Mucosa of rectum (tissue), 2 donors: ENCODE measurements around the gene CBY2.

ENCODE experiments used
- H3K27ac ChIP-seq, 2 donors: one replicate each; pipeline ENCODE4 v1.7.0; 2013; ENCODE audit warnings: inconsistent platforms in 2 of 2, low read depth in 2 of 2, low read length in 2 of 2
- H3K27me3 ChIP-seq, 2 donors: one replicate each; pipeline ENCODE4 v1.7.0; 2013; ENCODE audit warnings: low read length in 2 of 2; ENCODE audit not compliant: control insufficient read depth in 2 of 2, insufficient read depth in 2 of 2
- H3K36me3 ChIP-seq, 2 donors: one replicate each; pipeline ENCODE4 v1.7.0; 2013; ENCODE audit warnings: low read length in 2 of 2; ENCODE audit not compliant: control insufficient read depth in 2 of 2, insufficient read depth in 2 of 2
- H3K4me1 ChIP-seq, 2 donors: one replicate each; pipeline ENCODE4 v1.7.0; 2013; ENCODE audit warnings: low read length in 2 of 2, mild to moderate bottlenecking in 1 of 2; ENCODE audit not compliant: control insufficient read depth in 2 of 2, insufficient read depth in 2 of 2
- H3K4me3 ChIP-seq, 2 donors: one replicate each; pipeline ENCODE4 v1.7.0; 2013; ENCODE audit warnings: low read length in 2 of 2
- H3K9ac ChIP-seq, 2 donors: one replicate each; pipeline ENCODE4 v1.7.0; 2013; ENCODE audit warnings: low read length in 2 of 2, low read depth in 1 of 2, mild to moderate bottlenecking in 1 of 2
- H3K9me3 ChIP-seq, 2 donors: one replicate each; pipeline ENCODE4 v1.7.0; 2013; ENCODE audit warnings: low read length in 2 of 2; ENCODE audit not compliant: control insufficient read depth in 2 of 2
- donor health status: healthy.
- donor health status: Normal muscosa, but diverticular disease.

CBY2 gene

DNA sequence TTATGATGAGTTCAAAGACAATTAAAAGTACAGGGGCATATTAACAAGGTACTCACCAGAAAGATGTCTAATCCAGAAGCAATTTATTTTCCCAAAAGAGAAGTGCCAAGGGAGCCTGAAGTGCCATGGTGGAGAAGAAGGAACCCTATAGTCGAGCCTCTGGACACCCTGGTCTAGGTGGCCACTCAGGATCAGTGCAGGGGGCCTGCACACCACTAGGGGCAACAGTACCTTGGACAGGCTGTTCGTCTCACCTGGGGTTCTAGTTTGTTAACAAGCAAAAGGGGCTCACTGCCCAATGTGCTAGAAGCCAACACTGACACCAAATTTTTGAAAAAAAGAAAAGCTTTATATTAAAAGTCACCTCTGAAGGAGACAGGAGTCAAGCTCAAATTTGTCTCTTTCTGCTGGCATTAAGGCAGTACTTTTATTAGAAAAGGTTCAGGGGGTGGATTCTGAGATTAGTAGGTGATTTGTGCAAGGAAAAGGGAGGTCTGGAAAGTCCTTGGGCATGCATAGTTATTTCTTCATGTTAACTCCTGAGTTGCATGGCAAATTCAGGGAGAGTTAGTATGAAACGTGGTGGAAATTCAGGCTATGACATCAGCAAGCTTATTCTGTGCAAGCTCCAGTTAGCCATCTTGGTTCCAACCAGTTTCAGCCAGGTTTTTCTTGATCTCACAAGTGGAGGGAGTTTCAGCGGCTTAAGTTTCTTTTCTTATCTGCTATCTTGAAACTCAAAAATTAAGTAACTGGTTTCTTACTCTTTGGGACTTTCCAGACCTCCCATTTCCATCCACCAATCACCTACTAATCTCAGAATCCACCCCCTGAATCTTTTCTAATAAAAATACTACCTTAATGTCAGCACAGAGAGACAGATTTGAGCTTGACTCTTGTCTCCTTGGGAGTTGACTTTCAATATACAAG lies 884 bp upstream of the CBY2 start:
- H3K9ac ChIP-seq: no peak overlapping the region
- H3K27me3 ChIP-seq: no peaks in the 10 kb centered on the region
- no peaks in the 10 kb centered on the region for H3K36me3 ChIP-seq
- no peaks in the 10 kb centered on the region for H3K9me3 ChIP-seq
- H3K4me3 ChIP-seq: no peak overlapping the region
- H3K27ac ChIP-seq: peak overlapping the region; percentile 2 to 39
- no peaks in the 10 kb centered on the region for H3K4me1 ChIP-seq

DNA sequence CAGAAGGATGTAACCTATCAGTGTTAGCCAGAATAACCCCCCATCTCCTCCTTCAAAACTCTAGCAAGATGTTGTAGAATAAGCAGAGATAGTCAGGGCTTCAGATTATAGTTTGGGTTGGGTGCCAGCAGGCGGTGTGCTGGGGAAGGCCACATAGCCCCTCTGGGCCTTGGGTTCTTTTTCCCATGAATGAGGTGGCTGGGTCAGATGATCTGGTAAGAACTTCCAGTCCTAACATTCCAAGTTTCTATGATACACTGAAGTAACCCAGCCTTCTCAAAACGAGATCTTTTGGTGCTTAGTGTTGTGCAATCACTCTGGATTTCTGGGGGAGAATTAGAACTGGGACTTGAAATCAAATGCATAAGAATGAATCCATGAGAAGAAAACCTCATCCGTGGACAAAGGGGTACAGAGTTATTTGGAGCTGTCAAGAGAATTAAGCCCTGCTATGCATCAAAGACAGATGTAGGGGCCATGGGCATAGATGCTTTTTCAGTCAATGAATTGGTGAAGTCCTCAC lies 810 bp downstream of the CBY2 start:
- Histone ChIP-seq H3K27me3 (no peaks in the 10 kb centered on the region), H3K9me3 (no peaks in the 10 kb centered on the region), H3K4me1 (no peaks in the 10 kb centered on the region), H3K27ac (no peak overlapping the region), H3K4me3 (no peak overlapping the region), H3K36me3 (no peaks in the 10 kb centered on the region), H3K9ac (no peak overlapping the region)

GRCh38 chr13:45704211-45704739 lies 2.2 kb downstream of the CBY2 start:
- Histone ChIP-seq H3K4me3 (no peak overlapping the region), H3K27me3 (no peaks in the 10 kb centered on the region), H3K36me3 (no peaks in the 10 kb centered on the region), H3K9me3 (no peaks in the 10 kb centered on the region), H3K27ac (no peak overlapping the region), H3K4me1 (no peaks in the 10 kb centered on the region), H3K9ac (no peak overlapping the region)

DNA sequence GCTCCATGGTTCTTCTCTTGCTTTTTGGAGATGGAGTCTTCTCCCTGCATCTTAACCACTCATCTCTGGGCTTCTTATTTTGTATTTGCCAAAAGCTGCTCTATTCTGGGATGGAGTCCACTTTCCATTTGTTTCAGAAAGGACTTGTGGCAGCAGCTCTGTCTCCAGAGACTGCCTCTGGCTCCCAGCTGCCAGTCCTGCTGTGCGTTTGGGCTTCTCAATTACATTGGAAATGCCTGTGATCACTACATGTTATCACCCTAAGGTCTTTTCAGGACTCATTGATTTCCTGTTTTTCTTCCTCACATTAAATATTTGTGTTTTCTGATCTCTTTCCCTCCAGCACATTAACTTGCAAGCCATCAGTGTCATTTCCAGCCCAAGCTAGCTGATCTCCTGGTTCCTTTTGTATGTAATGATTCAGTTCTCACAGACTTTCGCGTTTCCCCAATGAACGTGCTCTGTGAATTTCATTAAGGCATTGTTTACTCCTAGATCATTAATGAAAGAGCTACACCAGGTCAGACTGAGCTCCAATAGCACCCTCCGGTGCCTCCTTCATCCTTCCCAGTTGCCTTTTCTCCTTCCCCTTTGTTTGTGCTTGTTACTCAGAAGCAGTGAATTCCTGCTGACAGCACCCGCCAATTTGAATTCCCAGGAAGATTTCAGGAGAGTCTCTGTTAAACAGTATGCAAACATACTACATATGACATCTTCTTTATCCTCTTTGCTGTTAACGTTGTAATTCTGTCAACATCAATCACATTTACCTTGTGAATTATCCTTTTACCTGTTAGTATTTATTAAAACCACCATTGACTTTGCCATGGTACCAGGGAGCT lies 3.0 kb downstream of the CBY2 start:
- Histone ChIP-seq H3K9me3 (no peaks in the 10 kb centered on the region), H3K27me3 (no peaks in the 10 kb centered on the region), H3K27ac (no peak overlapping the region), H3K9ac (no peak overlapping the region), H3K36me3 (no peaks in the 10 kb centered on the region), H3K4me1 (no peaks in the 10 kb centered on the region), H3K4me3 (no peak overlapping the region)

- Histone ChIP-seq H3K4me3 (no peak overlapping the region), H3K36me3 (no peaks in the 10 kb centered on the region), H3K4me1 (no peaks in the 10 kb centered on the region), H3K9ac (no peak overlapping the region), H3K27ac (no peak overlapping the region), H3K9me3 (no peaks in the 10 kb centered on the region), H3K27me3 (no peaks in the 10 kb centered on the region)
Measured at GRCh38 chr13:45705918-45706317, 3.8 kb downstream of the CBY2 start.

GRCh38 chr13:45707516-45708100 lies 5.5 kb downstream of the CBY2 start:
- Histone ChIP-seq H3K27ac (no peak overlapping the region), H3K27me3 (no peaks in the 10 kb centered on the region), H3K4me1 (no peaks in the 10 kb centered on the region), H3K9ac (no peak overlapping the region), H3K36me3 (no peaks in the 10 kb centered on the region), H3K4me3 (no peak overlapping the region), H3K9me3 (no peaks in the 10 kb centered on the region)

DNA sequence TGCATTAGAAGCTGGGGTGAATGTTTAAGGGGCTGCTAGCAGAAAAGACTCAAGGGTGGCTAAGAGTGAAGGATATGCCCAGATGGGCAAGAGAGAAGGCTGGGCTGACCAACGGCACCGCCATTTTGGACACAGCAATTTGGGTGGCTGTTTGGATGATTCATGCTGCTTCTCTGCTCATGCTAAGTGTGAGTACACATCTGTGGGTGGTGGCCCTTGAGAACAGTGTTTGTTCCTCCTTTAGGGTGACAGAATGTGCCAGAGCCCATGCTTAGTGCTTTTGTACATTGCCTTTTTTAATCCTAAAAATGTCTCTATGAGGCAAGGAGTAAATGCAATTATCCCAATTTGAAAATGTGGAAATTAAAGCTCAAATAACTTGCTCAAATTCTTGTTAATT lies 9.8 kb downstream of the CBY2 start:
- Histone ChIP-seq H3K4me3 (no peak overlapping the region), H3K9ac (no peak overlapping the region), H3K36me3 (no peaks in the 10 kb centered on the region), H3K27ac (no peak overlapping the region), H3K9me3 (no peaks in the 10 kb centered on the region), H3K4me1 (no peaks in the 10 kb centered on the region), H3K27me3 (no peaks in the 10 kb centered on the region)

DNA sequence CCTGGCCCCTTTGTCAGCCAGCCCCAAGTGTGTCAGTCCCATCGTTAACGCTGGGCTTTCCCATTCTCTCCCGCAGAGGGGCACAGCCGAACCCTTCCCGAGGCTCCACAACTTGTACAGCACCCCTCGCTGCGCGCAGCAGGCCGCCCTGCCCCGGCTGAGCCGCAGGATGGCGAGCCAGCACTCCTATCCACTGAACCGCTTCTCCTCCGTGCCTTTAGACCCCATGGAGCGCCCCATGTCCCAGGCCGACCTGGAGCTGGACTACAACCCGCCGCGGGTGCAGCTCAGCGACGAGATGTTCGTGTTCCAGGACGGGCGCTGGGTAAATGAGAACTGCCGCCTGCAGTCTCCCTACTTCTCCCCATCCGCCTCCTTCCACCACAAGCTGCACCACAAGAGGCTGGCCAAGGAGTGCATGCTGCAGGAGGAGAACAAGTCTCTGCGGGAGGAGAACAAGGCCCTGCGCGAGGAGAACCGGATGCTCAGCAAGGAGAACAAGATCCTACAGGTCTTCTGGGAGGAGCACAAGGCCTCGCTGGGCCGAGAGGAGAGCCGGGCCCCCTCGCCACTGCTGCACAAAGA lies 11.1 kb downstream of the CBY2 start:
- no peaks in the 10 kb centered on the region for H3K36me3 ChIP-seq
- no peaks in the 10 kb centered on the region for H3K4me1 ChIP-seq
- H3K4me3 ChIP-seq: no peak overlapping the region
- H3K9me3 ChIP-seq: no peaks in the 10 kb centered on the region
- H3K27me3 ChIP-seq: no peaks in the 10 kb centered on the region
- H3K27ac ChIP-seq: no peak overlapping the region
- H3K9ac ChIP-seq: no peak overlapping the region

- no peak overlapping the region for H3K27ac ChIP-seq
- H3K36me3 ChIP-seq: no peaks in the 10 kb centered on the region
- no peaks in the 10 kb centered on the region for H3K9me3 ChIP-seq
- H3K9ac ChIP-seq: no peak overlapping the region
- H3K4me1 ChIP-seq: no peaks in the 10 kb centered on the region
- no peak overlapping the region for H3K4me3 ChIP-seq
- no peaks in the 10 kb centered on the region for H3K27me3 ChIP-seq
Measured at GRCh38 chr13:45713721-45714120, 11.6 kb downstream of the CBY2 start.
